HG03460 (cell line): Measurements from ENCODE around the gene FBXL19.
A peak's percentile ranks its signal among the peaks of the same experiment; 100 is the strongest.

ENCODE experiments used
- ATAC-seq: cut with Tn5 transposase; IDR thresholded peaks from one replicate; pipeline ENCODE4 v1.9.1; 2021; ENCODE audit not compliant: unreplicated experiment

FBXL19 gene

GRCh38 chr16:30894540-30895368 lies 28.6 kb upstream of the FBXL19 start:
- no peak for ATAC-seq

GRCh38 chr16:30895627-30896260 lies 27.6 kb upstream of the FBXL19 start:
- ATAC-seq: no peak

GRCh38 chr16:30896261-30896888 lies 27.0 kb upstream of the FBXL19 start, which contains the start of gene CTF1:
CTF1 (plus strand) TSS chr16:30896614; CDS start chr16:30896644, 30 bp downstream.
- no peak for ATAC-seq

- no peak for ATAC-seq
Observed at GRCh38 chr16:30896889-30897733, 26.3 kb upstream of the FBXL19 start.

- ATAC-seq: no peak
Observed at GRCh38 chr16:30899794-30900193, 23.6 kb upstream of the FBXL19 start.

- ATAC-seq: no peak
Observed at GRCh38 chr16:30900588-30900987, 22.8 kb upstream of the FBXL19 start.

- ATAC-seq: no peak
Observed at GRCh38 chr16:30901201-30902028, 22.0 kb upstream of the FBXL19 start.

GRCh38 chr16:30902029-30902972 lies 21.1 kb upstream of the FBXL19 start:
- peak; percentile 69 for ATAC-seq

- ATAC-seq: no peak
Observed at GRCh38 chr16:30903002-30903401, 20.4 kb upstream of the FBXL19 start.

GRCh38 chr16:30903596-30903995 lies 19.8 kb upstream of the FBXL19 start:
- no peak for ATAC-seq

- ATAC-seq: no peak
Observed at GRCh38 chr16:30904114-30904780, 19.1 kb upstream of the FBXL19 start.

- no peak for ATAC-seq
Observed at GRCh38 chr16:30907064-30907463, 16.3 kb upstream of the FBXL19 start.

GRCh38 chr16:30910427-30911029 lies 12.8 kb upstream of the FBXL19 start:
- no peak for ATAC-seq

GRCh38 chr16:30912794-30913412 lies 10.5 kb upstream of the FBXL19 start:
- no peak for ATAC-seq

GRCh38 chr16:30914830-30915229 lies 8.5 kb upstream of the FBXL19 start:
- ATAC-seq: no peak

GRCh38 chr16:30918614-30919013 lies 4.8 kb upstream of the FBXL19 start:
- no peak for ATAC-seq

GRCh38 chr16:30920891-30921290 lies 2.5 kb upstream of the FBXL19 start:
- no peak for ATAC-seq

GRCh38 chr16:30921459-30921747 lies 2.0 kb upstream of the FBXL19 start:
- no peak for ATAC-seq
